GM19239 (cell line): ENCODE measurements around the gene TMEM145.
A peak's percentile ranks its signal among the peaks of the same experiment; 100 is the strongest.

ENCODE experiments used
- DNase-seq: peaks from one replicate; pipeline ENCODE4 v3.0.0; 2011; ENCODE audit warnings: low spot score; ENCODE audit not compliant: insufficient read length
- FAIRE-seq: peaks from 2 replicates; lab custom pipeline; 2011; peaks lifted over from hg19 to GRCh38; lab: Jason Lieb, UNC

The TMEM145 gene

GRCh38 chr19:42276821-42277220, 36.3 kb upstream of the TMEM145 start:
- DNase-seq (no peak), FAIRE-seq (peak; percentile 23)

- FAIRE-seq (no peak), DNase-seq (no peak)
Observed at GRCh38 chr19:42277821-42278451, 35.2 kb upstream of the TMEM145 start.

GRCh38 chr19:42278452-42279154, 34.5 kb upstream of the TMEM145 start:
- FAIRE-seq: no peak
- DNase-seq: no peak

GRCh38 chr19:42279155-42279901, 33.8 kb upstream of the TMEM145 start:
- no peak for DNase-seq
- FAIRE-seq: peak; percentile 79

GRCh38 chr19:42279902-42280814, 33.0 kb upstream of the TMEM145 start:
- FAIRE-seq: peak; percentile 90
- peak; percentile 97 for DNase-seq

- DNase-seq: no peak
- no peak for FAIRE-seq
Observed at GRCh38 chr19:42280815-42281145, 32.3 kb upstream of the TMEM145 start.

- FAIRE-seq (no peak), DNase-seq (no peak)
Observed at GRCh38 chr19:42281146-42281826, 31.8 kb upstream of the TMEM145 start.

GRCh38 chr19:42281827-42282762, 31.0 kb upstream of the TMEM145 start:
- no peak for FAIRE-seq
- DNase-seq: no peak

- FAIRE-seq (no peak), DNase-seq (no peak)
Observed at GRCh38 chr19:42282819-42283187, 30.3 kb upstream of the TMEM145 start.

- peak; percentile 92 for DNase-seq
Observed at GRCh38 chr19:42283188-42284065, 29.7 kb upstream of the TMEM145 start.

GRCh38 chr19:42284066-42284501, 29.0 kb upstream of the TMEM145 start:
- peak; percentile 94 for DNase-seq
- no peak for FAIRE-seq

More at GRCh38 chr19:42283188-42284065, 29.7 kb upstream of the TMEM145 start:
- peak; percentile 92 for FAIRE-seq

GRCh38 chr19:42284591-42285341, 28.3 kb upstream of the TMEM145 start:
- no peak for DNase-seq
- FAIRE-seq: peak; percentile 66

GRCh38 chr19:42285541-42285941, 27.6 kb upstream of the TMEM145 start:
- DNase-seq (no peak), FAIRE-seq (peak; percentile 59)

GRCh38 chr19:42285988-42286348, 27.1 kb upstream of the TMEM145 start:
- FAIRE-seq: no peak
- DNase-seq: no peak

GRCh38 chr19:42286349-42287016, 26.6 kb upstream of the TMEM145 start:
- no peak for DNase-seq
- FAIRE-seq: peak; percentile 78

- FAIRE-seq (no peak), DNase-seq (no peak)
Observed at GRCh38 chr19:42287017-42287826, 25.9 kb upstream of the TMEM145 start.
